Activated B cell treated with CpG ODN at 0.5 μM for 24 hours (primary cell): ENCODE measurements around the gene RIT1. TPM values are rescaled to one million over a fixed set of nuclear protein-coding genes. Genes with fewer than 3 reads are reported as not detected.

ENCODE experiments used
- ATAC-seq: fragments of 200-7000 bp; cut with Tn5 transposase; one replicate; pipeline ENCODE4 v1.10.0; 2021; ENCODE audit warnings: low read depth, mild to moderate bottlenecking, moderate library complexity
- CTCF ChIA-PET: fragments of 350-600 bp; sonication (Branson Sonifier 250); formaldehyde crosslinking; loops from one replicate; lab custom pipeline; 2021; ENCODE audit warnings: antibody characterized with exemption; lab: Charles Lee
- POLR2A ChIA-PET: fragments of 350-600 bp; sonication (Branson Sonifier 250); formaldehyde crosslinking; loops from one replicate; lab custom pipeline; 2021; ENCODE audit warnings: antibody characterized with exemption; lab: Charles Lee
- DNase-seq: peaks from one replicate; pipeline ENCODE4 v3.0.0; 2022
- H3K27ac Mint-ChIP-seq: one replicate; pipeline ENCODE4 v1.8.0; 2020; ENCODE audit warnings: mixed read lengths
- H3K27me3 Mint-ChIP-seq: one replicate; pipeline ENCODE4 v1.8.0; 2021; ENCODE audit warnings: mixed read lengths
- H3K36me3 Mint-ChIP-seq: one replicate; pipeline ENCODE4 v1.8.0; 2021; ENCODE audit warnings: low read depth, mixed read lengths
- H3K4me1 Mint-ChIP-seq: one replicate; pipeline ENCODE4 v1.8.0; 2021; ENCODE audit warnings: mixed read lengths
- H3K4me3 Mint-ChIP-seq: one replicate; pipeline ENCODE4 v1.8.0; 2020; ENCODE audit warnings: mild to moderate bottlenecking, mixed read lengths
- H3K9me3 Mint-ChIP-seq: one replicate; pipeline ENCODE4 v1.8.0; 2020; ENCODE audit warnings: mixed read lengths
- intact Hi-C: fragments of 100-400 bp; cut with micrococcal nuclease; formaldehyde crosslinking; loops from one replicate; pipeline ENCODE4 v1.15.1; 2024
- total RNA-seq: library from RNA; stranded (reverse); gene quantifications from 2 replicates; pipeline ENCODE4 v1.2.3, GENCODE V29; 2022
- TF ChIP-seq, protein P1 (sequence below): fragments of 200-600 bp; IDR thresholded peaks from one replicate; pipeline ENCODE4 v1.8.0; 2022; ENCODE audit warnings: antibody characterized with exemption, mild to moderate bottlenecking

The RIT1 gene
- total RNA-seq, 1 donor from 2014 or later = 38.6 TPM

GRCh38 chr1:155889566-155889965 lies 21.6 kb downstream of the RIT1 start:
- CTCF ChIA-PET = no interaction called here
- ATAC-seq = no peak
- Mint-ChIP-seq H3K27me3 (no peaks in the 10 kb centered on the region), H3K36me3 (no peaks in the 10 kb centered on the region), H3K9me3 (no peaks in the 10 kb centered on the region), H3K4me1 (no peaks in the 10 kb centered on the region), H3K4me3 (no peak overlapping the region), H3K27ac (no peak overlapping the region)
- intact Hi-C loops = no loop called here
- POLR2A ChIA-PET = no interaction called here
- no peak for DNase-seq
- TF ChIP-seq, protein P1, sequence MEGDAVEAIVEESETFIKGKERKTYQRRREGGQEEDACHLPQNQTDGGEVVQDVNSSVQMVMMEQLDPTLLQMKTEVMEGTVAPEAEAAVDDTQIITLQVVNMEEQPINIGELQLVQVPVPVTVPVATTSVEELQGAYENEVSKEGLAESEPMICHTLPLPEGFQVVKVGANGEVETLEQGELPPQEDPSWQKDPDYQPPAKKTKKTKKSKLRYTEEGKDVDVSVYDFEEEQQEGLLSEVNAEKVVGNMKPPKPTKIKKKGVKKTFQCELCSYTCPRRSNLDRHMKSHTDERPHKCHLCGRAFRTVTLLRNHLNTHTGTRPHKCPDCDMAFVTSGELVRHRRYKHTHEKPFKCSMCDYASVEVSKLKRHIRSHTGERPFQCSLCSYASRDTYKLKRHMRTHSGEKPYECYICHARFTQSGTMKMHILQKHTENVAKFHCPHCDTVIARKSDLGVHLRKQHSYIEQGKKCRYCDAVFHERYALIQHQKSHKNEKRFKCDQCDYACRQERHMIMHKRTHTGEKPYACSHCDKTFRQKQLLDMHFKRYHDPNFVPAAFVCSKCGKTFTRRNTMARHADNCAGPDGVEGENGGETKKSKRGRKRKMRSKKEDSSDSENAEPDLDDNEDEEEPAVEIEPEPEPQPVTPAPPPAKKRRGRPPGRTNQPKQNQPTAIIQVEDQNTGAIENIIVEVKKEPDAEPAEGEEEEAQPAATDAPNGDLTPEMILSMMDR = no peak

DNA sequence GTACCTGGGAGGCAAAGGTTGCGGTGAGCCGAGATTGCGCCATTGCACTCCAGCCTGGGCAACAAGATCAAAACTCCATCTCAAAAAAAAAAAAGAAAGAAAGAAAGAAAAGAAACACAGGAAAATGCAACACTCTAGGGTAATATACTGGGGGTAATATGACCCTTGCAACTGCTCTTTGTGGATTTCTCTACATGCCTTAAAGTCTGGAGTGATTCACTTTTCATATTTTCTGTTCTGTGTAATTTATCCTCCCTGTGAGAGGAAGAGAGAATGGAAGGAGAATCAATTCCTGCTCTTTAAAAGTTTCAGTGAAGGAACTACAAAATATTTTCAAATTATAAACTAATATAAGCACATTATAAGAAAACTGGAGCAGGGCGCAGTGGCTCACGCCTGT lies 22.7 kb downstream of the RIT1 start:
- Mint-ChIP-seq H3K4me1 (peaks cover 2% of the 10 kb centered on the region), H3K27me3 (no peaks in the 10 kb centered on the region), H3K4me3 (no peak overlapping the region), H3K9me3 (no peaks in the 10 kb centered on the region), H3K27ac (no peak overlapping the region), H3K36me3 (no peaks in the 10 kb centered on the region)
- CTCF ChIA-PET = no interaction called here
- POLR2A ChIA-PET = no interaction called here
- DNase-seq (no peak), ATAC-seq (no peak)
- intact Hi-C loops = no loop called here
- TF ChIP-seq, protein P1 = no peak

DNA sequence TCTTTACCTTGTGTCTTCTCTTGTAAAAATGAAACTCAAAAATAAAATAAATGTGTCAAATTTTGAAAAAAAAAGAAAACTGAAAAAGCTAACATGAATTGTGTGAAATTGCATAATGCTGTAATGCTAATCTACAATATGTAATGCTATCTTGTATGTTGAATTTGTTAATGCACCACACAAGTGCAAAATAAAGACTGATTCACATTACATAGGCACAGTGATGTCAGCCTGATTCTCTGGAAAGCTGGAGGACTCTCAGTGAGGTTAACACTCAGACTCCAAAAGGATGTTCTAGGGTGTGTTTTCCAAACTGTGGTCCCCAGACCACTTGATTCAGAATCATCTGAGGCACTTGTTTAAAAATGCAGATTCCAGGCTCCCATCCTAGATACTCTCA lies 26.2 kb downstream of the RIT1 start:
- peaks cover 3% of the 10 kb centered on the region for H3K36me3 Mint-ChIP-seq
- H3K4me3 Mint-ChIP-seq = no peak overlapping the region
- intact Hi-C loops = no loop called here
- ChIA-PET POLR2A (interaction anchor here (0.6 kb wide), 1 partner anchor 25 kb away, joined by 4 read pairs; no protein-coding TSS in a partner anchor), CTCF (no interaction called here)
- ATAC-seq (no peak), DNase-seq (no peak)
- no peaks in the 10 kb centered on the region for H3K9me3 Mint-ChIP-seq
- no peak overlapping the region for H3K27ac Mint-ChIP-seq
- TF ChIP-seq, protein P1 = no peak
- H3K27me3 Mint-ChIP-seq = no peaks in the 10 kb centered on the region
- H3K4me1 Mint-ChIP-seq = peaks cover 12% of the 10 kb centered on the region

GRCh38 chr1:155884031-155884960 lies 26.9 kb downstream of the RIT1 start:
- H3K27ac Mint-ChIP-seq = no peak overlapping the region
- DNase-seq (no peak), ATAC-seq (no peak)
- H3K4me3 Mint-ChIP-seq = no peak overlapping the region
- no peaks in the 10 kb centered on the region for H3K27me3 Mint-ChIP-seq
- H3K4me1 Mint-ChIP-seq = peaks cover 12% of the 10 kb centered on the region
- intact Hi-C loops = no loop called here
- TF ChIP-seq, protein P1 = no peak
- ChIA-PET POLR2A (interaction anchor here (0.6 kb wide), 2 partner anchors 26 to 123 kb away, joined by 3 to 4 read pairs; no protein-coding TSS in a partner anchor), CTCF (no interaction called here)
- peaks cover 3% of the 10 kb centered on the region for H3K36me3 Mint-ChIP-seq
- H3K9me3 Mint-ChIP-seq = no peaks in the 10 kb centered on the region

GRCh38 chr1:155882766-155883165 lies 28.4 kb downstream of the RIT1 start:
- Mint-ChIP-seq H3K27me3 (no peaks in the 10 kb centered on the region), H3K27ac (no peak overlapping the region), H3K4me3 (no peak overlapping the region), H3K4me1 (peaks cover 12% of the 10 kb centered on the region), H3K9me3 (no peaks in the 10 kb centered on the region), H3K36me3 (peaks cover 3% of the 10 kb centered on the region)
- ChIA-PET CTCF (no interaction called here), POLR2A (interaction anchor here (1.0 to 1.6 kb wide), 5 partner anchors 24 to 52 kb away, joined by 3 to 7 read pairs (median 4); partner anchors contain the start of genes GON4L, KHDC4 and SYT11)
- intact Hi-C loops = no loop called here
- ATAC-seq (no peak), DNase-seq (no peak)
- TF ChIP-seq, protein P1 = no peak
